ENCODE measurements around the gene SH2D5. TPM values are rescaled to one million over a fixed set of nuclear protein-coding genes. Genes with fewer than 3 reads are reported as not detected.

The SH2D5 gene
- total RNA-seq, 4 donors from 2014 or later, result 0.23 to 1.2 TPM; not detected in 2

DNA sequence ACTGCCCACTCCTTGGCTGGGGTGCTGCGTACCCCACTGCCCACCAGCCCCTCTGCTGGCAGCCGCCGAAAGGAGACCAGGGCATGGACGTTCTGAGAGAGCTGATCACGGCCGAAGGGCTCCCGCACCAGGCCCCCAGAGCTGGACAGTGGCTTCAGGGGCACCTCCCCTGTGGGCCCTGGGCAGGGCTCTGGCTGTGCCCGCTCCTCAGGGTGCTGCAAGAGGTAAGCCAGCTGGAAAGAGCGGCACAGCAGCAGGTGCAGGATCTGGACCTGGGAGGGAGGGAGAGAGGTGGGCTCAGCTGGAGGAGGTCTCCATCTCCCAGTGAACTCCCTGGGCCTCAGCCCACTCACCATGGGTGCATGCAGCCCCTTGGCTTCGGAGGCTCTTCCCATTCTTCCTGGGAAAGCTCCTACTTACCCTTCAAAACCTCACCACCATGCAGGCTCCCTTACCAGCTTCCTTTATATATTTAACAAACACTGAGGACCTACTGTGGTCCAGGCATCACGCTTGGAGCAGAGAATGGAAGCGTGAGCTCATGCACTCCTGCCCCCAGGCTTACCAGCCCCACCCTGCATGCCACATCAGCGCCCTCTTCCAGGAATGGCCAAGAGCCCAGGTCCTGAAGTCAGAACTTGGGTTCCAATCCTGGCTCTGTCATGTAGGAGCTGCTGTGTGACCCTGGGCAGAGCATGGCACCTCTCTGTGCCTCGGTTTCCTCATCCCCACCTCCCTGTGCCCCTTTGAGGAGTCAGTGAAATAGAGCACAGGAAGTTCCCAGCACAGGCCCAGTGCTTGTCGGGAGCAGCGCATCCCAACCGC lies 7.9 kb downstream of the SH2D5 start:
- H3K4me3 ChIP-seq, result no peak overlapping the region
- H3K27ac ChIP-seq, result no peak overlapping the region
- H3K36me3 ChIP-seq, result no peaks in the 10 kb centered on the region
- WGBS, result 70% methylated on average over 11 of the region's 17 CpGs
- no peaks in the 10 kb centered on the region for H3K9me3 ChIP-seq
- TF ChIP-seq POLR2A (IDR thresholded peaks at IDR 0.05) (no peak), EP300 (IDR thresholded peaks at IDR 0.05) (no peak), POLR2AphosphoS5 (IDR thresholded peaks at IDR 0.05) (no peak)
- TF ChIP-seq, protein P1, sequence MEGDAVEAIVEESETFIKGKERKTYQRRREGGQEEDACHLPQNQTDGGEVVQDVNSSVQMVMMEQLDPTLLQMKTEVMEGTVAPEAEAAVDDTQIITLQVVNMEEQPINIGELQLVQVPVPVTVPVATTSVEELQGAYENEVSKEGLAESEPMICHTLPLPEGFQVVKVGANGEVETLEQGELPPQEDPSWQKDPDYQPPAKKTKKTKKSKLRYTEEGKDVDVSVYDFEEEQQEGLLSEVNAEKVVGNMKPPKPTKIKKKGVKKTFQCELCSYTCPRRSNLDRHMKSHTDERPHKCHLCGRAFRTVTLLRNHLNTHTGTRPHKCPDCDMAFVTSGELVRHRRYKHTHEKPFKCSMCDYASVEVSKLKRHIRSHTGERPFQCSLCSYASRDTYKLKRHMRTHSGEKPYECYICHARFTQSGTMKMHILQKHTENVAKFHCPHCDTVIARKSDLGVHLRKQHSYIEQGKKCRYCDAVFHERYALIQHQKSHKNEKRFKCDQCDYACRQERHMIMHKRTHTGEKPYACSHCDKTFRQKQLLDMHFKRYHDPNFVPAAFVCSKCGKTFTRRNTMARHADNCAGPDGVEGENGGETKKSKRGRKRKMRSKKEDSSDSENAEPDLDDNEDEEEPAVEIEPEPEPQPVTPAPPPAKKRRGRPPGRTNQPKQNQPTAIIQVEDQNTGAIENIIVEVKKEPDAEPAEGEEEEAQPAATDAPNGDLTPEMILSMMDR (IDR thresholded peaks at IDR 0.05), result no peak
- DNase-seq (ENCODE audit: low spot score in 2 of 2), result no peak
- H3K4me1 ChIP-seq, result no peaks in the 10 kb centered on the region
- peaks cover 9% of the 10 kb centered on the region for H3K27me3 ChIP-seq

DNA sequence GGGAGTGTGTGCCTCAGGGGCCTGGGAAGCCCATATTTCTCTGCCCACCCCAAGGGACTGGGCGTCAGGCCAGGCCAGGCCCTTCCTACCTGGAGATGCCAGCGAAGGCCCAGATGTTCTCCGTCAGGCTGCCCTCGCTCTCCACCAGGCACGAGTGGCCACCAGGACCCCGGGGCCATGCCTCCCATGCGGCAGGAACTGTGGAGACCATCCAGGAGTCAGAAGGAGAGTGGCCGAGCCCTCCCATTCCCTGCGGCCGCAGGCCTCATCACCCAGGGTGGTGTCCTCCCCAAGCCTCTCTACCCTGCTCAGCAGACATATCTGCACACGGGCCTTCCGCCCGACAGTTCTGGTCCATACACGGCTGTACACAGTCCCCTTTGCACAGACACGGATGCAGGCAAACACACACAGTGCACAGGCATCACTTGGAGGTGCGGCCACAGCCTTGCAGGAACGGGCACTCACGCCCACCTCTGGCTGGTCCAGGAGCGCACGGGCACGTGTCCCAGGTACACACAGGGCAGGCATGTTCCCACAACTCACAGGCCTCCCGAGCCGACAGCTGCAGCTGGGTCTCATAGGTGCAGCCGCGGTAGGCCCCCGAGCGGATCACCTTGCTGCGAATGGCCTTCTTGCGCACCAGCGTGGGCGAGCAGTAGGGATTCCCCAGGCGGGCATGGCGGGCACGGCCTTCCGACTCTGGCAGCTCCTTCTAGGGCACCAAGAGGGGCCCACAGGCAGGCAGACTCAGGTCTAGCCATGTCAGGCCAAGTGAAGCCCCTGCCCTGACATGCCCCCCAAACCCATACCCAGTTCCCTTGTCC lies 8.8 kb downstream of the SH2D5 start:
- DNase-seq (ENCODE audit: low spot score in 2 of 2), result peak in 1 of 2 donors; percentile 65
- H3K36me3 ChIP-seq, result no peaks in the 10 kb centered on the region
- H3K4me3 ChIP-seq, result no peak overlapping the region
- WGBS, result 80% methylated on average over 4 of the region's 35 CpGs
- TF ChIP-seq POLR2AphosphoS5 (IDR thresholded peaks at IDR 0.05) (no peak), EP300 (IDR thresholded peaks at IDR 0.05) (no peak)
- TF ChIP-seq, protein P1 (IDR thresholded peaks at IDR 0.05), result no peak
- no peaks in the 10 kb centered on the region for H3K4me1 ChIP-seq
- H3K9me3 ChIP-seq, result no peaks in the 10 kb centered on the region
- peaks cover 3% of the 10 kb centered on the region for H3K27me3 ChIP-seq
- H3K27ac ChIP-seq, result no peak overlapping the region

DNA sequence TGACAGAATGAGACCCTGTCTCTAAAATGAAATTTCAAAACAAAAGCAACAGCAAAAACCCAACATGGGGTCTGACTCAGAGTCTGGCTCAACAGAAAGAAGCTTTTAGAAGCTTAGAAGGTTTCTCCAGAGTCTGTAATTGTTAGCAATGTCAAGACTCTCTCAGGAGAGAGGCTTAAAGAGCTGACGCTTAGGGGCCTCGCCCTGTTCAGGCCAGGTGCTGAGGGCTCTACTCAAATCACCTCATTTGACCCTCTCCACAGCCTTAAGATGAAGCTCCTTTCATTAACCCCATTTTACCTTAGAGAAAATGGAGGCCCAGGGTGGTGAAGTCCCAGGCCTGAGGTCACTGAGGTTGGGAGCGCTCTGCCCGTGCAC lies 9.4 kb downstream of the SH2D5 start:
- WGBS, result 77% methylated on average over 4 of the region's 4 CpGs
- no peak for DNase-seq (ENCODE audit: low spot score in 2 of 2)
- no peaks in the 10 kb centered on the region for H3K27me3 ChIP-seq

DNA sequence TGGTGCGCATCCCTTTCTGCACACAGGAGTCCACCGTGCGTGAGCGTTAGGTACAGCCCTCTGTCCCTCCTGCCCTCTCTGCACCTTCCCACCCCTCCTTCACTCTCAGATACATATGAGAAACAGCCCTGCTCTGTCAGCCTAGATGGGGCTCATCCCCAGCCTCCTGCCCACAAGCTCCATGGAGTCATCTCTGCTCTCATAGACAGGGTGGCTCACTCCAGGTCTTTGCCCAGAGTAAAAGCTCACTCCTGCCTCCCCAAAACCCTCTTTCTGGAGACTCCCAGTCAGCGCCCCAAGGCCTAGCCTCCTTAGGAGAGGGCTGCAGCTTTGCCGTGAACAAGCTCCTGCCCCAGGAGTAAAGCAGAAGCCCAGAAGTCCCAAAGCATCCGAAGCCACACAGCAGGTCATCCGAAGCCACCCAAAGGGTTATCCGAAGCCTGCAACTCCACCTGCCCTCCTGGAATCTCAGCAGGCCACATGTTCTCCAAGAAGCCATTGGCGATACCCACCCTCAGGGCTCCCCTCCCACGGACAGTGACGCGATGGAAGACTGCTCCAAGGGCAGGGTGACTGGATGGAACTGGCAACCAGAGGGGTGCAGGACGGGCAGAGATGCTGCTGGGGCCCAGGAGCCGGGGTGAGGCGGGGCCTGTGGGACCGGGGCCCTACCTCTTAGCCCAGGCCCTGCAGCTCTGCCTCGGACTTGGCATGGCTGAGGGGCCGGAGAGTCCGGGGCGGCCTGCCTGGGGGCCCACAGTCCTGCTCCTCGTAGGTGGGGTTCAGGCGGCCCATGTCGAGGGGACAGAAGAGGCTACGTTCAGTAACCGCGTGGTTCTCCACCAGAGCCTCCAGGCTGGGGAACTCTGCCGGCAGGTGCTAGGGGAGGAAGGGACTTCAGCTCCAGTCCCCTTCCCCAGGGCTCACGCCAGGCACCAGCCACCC lies 11.1 kb downstream of the SH2D5 start:
- WGBS, result 90% methylated on average over 9 of the region's 29 CpGs
- H3K9me3 ChIP-seq, result no peaks in the 10 kb centered on the region
- H3K4me3 ChIP-seq, result no peak overlapping the region
- DNase-seq (ENCODE audit: low spot score in 2 of 2), result peak; percentile 51 to 69
- H3K36me3 ChIP-seq, result no peaks in the 10 kb centered on the region
- peaks cover 7% of the 10 kb centered on the region for H3K27me3 ChIP-seq
- TF ChIP-seq POLR2A (IDR thresholded peaks at IDR 0.05), result no peak
- TF ChIP-seq EP300 (IDR thresholded peaks at IDR 0.05), result no peak
- TF ChIP-seq, protein P1 (IDR thresholded peaks at IDR 0.05), result no peak
- no peak for TF ChIP-seq POLR2AphosphoS5 (IDR thresholded peaks at IDR 0.05)
- peaks cover 14% of the 10 kb centered on the region for H3K4me1 ChIP-seq
- H3K27ac ChIP-seq, result no peak overlapping the region

More for the DNA sequence above, 9.4 kb downstream of the SH2D5 start:
- Histone ChIP-seq H3K36me3 (no peaks in the 10 kb centered on the region), H3K9me3 (no peaks in the 10 kb centered on the region), H3K4me3 (no peak overlapping the region), H3K27ac (no peak overlapping the region), H3K4me1 (peaks cover 2% of the 10 kb centered on the region)
- TF ChIP-seq, protein P1 (IDR thresholded peaks at IDR 0.05), result no peak
- TF ChIP-seq POLR2A (IDR thresholded peaks at IDR 0.05) (no peak), POLR2AphosphoS5 (IDR thresholded peaks at IDR 0.05) (no peak), EP300 (IDR thresholded peaks at IDR 0.05) (no peak)
